Effector CD8-positive, alpha-beta T cell (primary cell): ENCODE data around the gene BAHD1.

Source experiments
- DNase-seq: peaks from one replicate; lab custom pipeline; 2025; lab: John Stamatoyannopoulos, UW
- total RNA-seq, 4 experiments: gene quantifications; one replicate each; lab custom pipeline; 2026; lab: John Stamatoyannopoulos, UW

Gene BAHD1
- total RNA-seq, result 65.8 to 82.6 (median 77.1) reads per million in 4 experiments

DNA sequence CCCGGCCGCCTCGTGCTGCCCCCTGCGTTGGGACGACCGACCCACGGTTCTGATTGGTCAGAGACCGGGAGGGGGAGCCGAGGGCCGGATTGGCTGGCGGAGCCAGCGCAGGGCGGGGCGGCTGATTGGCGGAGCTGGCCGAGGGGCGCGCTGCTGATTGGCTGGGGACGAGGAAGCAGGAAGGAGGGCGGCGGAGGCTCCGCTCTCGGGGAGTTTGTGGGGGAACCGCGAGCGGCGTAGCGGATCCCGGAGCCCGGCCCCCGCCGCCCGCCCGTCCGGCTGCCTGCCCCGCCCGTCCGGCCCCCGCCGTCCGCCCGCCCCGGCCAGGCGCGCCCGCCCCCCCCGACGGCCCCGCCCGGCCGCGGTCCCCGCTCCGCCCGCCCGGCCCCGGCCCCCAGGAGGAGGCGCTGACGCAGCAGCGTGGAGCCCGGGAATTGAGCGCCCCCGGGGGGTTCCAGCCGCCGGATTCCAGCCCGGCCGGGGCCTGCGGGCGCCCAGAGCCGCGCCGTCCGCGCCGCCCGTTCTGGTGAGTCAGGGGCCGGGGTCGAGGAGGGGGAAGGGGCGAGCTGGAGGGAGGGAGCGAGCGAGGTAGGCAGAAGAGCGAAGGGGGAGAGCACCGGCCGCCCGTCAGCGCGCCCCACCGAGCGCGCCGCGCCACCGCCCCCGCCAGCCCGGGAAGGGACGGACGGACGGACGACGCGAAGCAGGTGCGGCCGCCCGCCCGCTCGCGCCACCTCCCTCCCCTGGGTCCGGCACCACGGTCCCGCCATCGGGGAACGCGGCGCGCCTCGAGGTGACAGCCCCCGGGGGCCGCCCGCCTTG lies at the start of gene BAHD1:
TSS of gene BAHD1 (plus strand) at position 211 of the 822 bp plus-strand sequence. CDS start 17,512 bp downstream, outside the sequence.
- DNase-seq, result peak; percentile 90

DNA sequence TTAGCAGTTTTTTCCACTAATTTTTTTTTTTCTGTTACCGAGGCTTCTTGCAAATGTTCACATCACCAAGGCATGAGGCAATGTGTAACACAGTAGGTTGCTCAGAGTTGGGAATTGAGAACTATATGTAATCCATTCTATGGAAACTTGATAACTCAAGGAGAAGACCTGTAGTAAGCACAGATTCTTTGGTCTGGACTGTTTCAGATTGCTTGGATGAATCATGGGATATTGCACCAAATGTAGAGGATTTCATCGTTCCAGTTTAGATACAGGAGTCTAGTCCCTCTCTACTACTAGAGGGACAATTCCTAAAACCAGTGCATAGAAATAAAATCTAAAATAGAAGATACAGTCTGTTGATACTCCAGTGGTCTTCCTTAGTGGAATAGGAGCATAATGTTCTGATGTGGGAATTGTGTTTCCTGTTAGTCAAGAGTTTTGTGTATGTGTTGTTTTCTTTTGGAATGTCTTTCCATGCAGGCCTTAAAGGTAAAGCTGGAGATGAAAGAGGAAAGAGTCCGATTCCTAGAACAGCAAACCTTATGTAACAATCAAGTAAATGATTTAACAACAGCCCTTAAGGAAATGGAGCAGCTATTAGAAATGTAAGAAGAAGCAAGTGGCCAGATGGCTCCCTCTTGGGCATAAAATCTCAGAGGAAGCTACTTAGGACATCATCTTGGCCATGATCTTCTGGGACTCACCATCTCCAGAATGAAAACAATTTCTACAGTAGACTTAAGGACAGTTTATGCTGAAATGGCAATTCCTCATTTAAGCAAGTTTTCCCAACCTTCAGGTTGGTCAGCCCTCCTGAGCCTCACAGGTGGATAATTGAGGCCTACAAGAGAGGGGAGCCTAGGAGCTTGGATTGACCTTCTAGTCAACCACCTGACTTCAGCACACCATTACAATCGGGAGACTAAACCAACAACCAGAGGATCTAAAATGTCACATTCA lies 47.5 kb upstream of the BAHD1 start:
- DNase-seq, result no peak

DNA sequence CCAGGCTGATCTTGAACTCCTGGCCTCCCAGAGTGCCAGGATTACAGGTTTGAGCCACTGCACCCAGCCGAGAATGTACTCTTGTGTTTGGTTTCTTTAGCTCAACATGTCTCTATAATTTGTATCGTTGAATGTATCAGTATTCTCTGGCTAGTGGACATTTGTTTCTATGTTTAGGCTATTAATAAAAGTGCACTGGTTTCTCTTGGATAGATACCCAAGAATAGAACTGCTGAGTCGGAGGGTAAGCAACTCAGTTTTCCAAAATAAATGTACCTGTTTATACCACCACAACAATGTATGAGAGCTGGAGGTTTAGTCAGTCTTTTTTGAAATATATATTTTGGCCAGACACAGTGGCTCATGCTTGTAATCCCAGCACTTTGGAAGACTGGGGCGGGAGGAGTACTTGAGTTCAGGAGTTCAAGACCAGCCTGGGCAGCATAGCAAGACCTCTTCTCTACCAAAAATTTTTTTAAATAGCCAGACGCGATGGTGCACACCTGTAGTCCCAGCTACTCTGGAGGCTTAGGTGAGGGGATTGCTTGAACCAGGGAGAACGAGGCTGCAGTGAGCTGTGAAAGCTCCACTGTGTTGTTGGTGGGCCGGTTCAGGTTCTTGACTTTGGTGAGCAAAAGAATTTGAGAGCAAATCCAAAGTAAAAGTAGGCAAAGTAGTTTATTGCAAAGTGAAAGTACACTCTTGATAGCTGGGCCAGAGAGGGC lies 42.9 kb upstream of the BAHD1 start:
- DNase-seq, result no peak

DNA sequence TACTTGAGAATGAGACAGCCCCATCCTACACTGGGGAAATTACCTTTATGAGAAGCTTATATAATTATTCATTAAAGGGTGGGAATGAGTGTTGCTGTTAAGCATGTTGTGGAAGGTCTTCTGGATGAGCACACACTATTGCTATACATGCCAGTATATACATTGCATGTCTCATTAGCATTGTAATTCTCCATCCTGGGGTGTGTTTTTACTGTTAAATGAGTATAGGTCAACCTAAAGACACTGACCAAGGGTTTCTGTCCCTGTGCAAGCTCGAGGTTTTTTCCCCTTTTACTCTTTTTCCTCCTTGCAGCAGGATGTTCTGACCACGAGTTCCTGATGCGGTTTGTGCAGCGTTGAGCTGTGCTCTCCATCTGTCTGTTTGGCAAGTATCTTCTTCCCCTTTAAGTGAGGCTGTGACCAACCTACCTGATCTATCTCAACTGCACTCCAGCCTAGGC lies 42.3 kb upstream of the BAHD1 start:
- no peak for DNase-seq

DNA sequence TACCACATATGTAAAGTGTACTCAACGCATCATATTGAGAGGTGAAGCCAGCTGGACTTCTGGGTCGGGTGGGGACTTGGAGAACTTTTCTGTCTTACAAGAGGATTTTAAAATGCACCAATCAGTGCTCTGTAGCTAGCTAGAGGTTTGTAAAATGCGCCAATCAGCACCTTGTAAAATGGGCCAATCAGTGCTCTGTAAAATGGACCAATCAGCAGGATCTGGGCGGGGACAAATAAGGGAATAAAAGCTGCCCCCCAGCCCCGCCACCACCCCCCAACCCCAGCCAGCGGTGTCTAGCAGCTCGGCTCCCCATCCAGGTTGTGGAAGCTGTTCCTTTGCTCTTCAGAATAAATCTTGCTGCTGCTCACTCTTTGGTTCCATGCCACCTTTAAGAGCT lies 41.4 kb upstream of the BAHD1 start:
- DNase-seq, result no peak

DNA sequence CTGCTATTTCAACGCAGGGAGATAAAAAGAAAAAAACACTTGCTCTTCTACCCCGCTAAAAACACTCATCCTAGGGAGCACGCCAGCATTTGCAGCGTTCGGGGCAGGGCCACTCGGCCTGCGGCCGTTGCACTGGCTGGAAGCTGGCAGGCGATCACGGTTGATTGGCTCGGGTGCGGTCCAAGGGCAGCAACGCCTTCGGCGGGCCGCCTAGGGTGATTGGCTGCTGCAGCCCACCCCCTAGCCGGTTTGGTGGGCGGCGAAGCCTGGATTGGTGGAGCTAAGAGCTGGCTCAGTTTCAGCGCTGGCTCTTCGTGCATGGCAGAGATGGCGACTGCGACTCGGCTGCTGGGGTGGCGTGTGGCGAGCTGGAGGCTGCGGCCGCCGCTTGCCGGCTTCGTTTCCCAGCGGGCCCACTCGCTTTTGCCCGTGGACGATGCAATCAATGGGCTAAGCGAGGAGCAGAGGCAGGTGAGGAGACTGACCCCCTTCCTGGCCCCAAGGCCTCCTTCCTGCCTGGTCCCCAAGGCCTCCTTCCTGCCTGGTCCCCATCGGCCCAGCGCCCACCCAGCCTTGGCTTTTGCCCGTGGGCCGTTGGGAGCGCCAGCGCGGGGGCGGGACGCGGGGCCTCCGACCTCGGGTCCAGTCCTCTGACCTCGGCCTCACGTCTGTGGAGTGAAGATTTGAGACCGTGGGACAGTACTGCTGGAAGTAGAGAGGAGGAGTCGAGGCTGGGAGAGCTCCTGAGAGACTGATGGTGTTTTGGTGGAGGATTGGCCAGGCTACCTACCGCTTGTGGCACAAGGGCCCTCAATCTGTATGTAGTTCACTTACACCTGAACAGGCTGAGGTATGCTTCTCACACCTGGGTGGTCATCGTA lies 35.0 kb upstream of the BAHD1 start, which contains the start of gene IVD:
TSS of gene IVD (plus strand) at position 295 of the 881 bp plus-strand sequence. CDS start at position 328, 33 bp downstream.
- peak; percentile 86 for DNase-seq

DNA sequence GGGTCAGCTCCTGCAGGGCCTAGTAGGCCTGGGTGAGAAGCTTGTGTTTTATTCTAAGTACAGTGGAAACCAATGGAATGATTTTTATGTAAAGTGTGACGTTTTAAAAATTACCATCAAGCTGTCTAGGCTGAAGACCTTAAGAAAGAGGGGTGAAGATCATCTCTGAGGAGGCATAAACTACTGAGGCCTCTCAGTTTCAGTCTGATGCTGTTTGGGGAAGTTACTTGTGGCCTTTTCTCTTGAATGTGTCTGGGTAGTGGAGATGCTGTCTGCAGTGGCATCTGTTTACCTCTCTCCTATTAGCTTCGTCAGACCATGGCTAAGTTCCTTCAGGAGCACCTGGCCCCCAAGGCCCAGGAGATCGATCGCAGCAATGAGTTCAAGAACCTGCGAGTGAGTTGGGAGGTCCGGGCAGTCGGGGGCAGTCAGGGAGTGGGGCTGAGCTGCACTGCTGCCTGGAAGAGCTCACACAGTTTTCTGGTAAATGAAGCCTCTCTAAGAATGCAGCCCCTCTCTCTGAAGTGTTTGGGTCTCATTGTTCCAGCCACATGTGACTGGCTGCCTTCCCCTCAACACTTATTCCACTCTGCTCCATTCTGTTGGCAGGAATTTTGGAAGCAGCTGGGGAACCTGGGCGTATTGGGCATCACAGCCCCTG lies 33.3 kb upstream of the BAHD1 start:
- DNase-seq, result no peak

DNA sequence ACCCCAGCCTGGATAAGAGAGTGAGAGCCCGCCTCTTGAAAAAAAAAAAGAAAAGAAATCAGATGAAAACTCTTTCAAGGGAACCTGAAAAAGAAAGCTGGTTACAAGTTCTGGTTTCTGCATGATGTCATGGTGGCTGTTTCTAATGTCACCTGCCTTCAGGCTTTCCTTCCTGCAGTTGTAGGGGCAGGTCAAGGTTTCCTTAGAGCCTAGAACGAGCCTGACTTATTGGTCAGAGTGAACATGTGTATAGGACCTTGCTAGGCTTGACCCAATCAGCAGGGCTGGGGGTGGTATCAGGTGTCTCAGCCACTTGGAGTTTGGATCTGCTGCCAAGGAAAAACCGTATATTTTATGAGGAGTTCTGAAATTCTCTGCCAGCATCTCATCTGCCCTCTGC lies 31.4 kb upstream of the BAHD1 start:
- DNase-seq, result no peak

DNA sequence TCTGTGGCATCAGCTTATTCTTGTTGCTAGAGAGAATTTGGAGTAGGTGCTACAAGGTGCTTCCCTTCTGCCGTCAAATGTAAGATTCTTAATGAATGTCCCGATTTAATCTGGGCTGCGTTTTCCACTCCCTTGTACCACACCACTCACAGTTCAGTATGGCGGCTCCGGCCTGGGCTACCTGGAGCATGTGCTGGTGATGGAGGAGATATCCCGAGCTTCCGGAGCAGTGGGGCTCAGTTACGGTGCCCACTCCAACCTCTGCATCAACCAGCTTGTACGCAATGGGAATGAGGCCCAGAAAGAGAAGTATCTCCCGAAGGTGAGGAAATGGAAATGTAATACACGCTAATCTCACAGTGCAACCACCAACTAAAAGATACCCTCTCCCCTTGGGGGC lies 30.3 kb upstream of the BAHD1 start:
- DNase-seq, result no peak

DNA sequence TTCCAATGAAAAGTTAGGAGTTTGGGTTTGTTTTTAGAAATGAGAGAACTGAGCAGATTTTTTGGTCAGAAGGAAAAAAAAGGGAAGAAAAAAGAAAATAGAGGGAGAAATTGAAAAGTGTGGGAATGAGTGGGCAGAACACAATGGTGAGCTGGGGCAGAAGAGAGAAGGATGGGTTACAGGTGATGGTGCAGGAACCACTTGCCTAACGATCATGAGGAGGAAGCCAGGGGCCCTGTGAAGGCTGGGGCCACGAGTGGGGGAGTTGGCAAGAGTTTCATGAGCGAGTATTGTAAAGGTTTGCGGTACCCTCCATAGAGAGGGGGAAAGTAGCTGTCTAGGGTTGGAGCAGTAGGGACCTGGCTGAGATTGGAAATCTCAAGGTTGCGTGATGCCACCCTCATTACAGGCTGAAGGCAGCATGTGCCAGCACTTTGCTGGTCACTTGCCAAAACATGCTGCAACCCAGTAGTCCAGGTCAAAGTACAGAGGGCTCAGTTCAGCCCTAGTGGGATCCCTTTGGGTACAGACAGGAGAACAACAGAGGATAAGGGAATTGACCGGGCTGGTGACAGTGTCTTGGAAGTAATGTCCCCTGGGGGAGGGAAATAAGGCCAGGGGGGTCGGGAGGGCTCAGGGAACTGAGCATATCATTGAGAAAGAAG lies 28.5 kb upstream of the BAHD1 start:
- DNase-seq, result no peak

DNA sequence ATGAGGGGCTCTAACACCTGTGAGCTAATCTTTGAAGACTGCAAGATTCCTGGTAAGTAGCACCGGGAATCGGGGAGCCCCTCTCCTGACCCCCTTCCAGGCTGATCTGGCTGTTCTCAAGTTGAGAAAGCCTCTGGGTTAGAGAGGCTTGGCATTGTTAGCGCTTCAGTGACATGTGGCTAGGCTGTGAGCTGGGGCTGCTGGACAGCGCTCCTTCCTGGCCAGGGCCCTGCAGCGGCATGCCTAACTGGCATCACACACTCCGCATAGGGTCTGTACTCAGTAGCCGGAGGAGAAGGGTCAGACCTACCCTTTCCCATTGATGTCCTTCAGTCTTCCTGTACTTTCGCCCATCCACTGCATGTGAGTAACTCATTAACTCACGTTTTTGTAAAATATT lies 27.7 kb upstream of the BAHD1 start:
- DNase-seq, result no peak

DNA sequence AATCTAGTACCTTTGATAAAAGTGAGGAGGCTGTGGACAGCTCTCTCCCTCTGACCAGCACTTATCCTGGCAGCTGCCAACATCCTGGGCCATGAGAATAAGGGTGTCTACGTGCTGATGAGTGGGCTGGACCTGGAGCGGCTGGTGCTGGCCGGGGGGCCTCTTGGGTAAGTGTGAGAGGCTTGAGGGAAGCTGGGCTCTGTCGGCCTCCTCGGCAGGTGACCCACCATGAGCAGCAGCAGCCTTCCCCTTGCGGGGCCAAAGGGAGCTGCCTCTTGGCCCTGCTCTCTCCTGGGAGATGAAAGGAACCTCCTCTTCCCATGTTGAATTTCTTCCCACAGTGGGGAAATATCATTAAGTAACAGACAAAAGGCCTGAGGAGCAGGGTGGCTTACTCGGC lies 25.9 kb upstream of the BAHD1 start:
- no peak for DNase-seq

DNA sequence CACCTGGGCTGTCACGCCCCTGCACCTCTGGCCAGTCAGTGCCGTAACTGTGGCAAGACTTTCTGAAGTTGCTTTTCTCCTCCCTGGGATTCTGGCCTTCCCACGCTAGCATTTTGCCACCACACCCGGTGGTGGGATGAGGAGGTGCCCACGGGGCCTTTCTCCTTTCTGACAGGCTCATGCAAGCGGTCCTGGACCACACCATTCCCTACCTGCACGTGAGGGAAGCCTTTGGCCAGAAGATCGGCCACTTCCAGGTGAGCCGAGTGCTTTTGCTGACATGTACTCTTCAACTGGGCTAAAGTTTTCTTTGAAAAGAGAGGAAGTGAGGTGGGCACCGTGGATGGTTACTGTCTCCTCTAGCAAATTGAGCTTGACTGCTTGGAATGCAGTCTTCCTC lies 25.5 kb upstream of the BAHD1 start:
- DNase-seq, result no peak

DNA sequence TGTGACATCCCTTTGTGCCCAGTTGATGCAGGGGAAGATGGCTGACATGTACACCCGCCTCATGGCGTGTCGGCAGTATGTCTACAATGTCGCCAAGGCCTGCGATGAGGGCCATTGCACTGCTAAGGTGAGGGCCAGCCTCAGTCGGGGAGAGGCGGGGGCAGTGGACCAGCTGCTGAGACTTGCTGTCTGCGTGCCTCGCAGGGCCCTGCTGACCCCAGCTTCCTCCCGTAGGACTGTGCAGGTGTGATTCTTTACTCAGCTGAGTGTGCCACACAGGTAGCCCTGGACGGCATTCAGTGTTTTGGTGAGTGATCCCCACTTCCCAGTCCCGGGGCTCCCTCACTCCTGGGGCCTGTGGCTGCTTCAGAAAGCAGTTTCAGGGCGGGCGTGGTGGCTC lies 24.7 kb upstream of the BAHD1 start:
- no peak for DNase-seq

DNA sequence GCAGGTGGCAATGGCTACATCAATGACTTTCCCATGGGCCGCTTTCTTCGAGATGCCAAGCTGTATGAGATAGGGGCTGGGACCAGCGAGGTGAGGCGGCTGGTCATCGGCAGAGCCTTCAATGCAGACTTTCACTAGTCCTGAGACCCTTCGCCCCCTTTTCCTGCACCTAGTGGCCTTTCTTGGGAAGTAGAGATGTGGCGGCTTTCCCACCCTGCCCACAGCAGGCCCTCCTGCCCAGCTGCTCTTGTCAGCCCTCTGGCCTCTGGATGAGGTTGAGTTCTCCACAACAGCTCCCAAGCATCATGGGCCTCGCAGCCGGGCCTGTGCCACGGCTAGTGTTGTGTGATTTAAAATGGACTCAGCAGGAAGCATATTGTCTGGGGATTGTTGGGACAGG lies 22.6 kb upstream of the BAHD1 start:
- no peak for DNase-seq

DNA sequence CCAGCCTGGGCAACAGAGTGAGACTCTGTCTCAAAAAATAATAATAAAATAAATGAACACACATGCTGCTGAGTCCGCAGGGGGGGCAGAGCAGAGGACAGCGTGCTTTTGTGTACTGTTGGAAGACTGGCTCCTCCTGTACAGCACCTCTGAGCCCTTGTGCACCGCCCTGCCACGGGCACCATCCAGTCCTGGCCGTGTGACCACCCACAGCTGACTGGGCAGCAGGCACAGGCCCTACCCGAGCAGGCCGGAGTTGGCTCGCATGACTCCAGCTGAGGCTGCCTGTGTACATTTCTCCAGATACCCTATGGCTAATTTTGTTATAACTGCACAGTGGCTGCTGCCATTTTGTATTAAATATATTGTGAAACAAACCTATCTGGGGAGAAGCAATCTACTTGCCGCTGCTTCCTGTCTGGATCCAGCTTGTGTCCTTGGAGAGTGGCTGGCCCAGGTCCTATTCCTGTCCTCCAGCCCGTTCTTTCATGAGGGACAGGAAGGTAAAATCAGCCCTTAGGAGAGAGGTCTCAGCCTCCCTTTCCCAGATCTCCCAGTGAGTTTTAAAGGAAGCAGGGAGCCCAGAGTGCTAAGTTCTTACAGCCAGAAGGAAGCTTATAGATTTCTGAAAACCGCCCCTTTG lies 20.6 kb upstream of the BAHD1 start:
- DNase-seq, result no peak

DNA sequence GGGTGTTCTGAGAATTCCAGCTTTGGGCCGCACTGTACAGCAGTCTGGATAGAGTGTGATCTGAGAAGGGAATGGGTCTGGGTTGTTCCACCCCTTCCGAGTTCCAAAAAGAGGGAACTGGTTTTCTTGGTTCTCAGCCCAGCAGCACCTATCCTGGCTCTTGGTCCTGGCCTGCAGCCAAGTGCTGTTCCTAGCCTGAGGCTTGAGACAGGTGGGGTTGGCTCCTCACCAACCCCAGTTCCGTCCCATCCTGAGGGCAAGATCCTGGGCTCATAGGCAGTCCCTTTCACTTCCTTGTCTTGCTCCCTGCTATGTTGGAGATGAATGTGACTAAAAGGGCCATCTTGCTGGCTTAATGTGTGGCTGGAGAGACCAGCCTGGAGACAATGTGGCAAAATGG lies 20.0 kb upstream of the BAHD1 start:
- no peak for DNase-seq

DNA sequence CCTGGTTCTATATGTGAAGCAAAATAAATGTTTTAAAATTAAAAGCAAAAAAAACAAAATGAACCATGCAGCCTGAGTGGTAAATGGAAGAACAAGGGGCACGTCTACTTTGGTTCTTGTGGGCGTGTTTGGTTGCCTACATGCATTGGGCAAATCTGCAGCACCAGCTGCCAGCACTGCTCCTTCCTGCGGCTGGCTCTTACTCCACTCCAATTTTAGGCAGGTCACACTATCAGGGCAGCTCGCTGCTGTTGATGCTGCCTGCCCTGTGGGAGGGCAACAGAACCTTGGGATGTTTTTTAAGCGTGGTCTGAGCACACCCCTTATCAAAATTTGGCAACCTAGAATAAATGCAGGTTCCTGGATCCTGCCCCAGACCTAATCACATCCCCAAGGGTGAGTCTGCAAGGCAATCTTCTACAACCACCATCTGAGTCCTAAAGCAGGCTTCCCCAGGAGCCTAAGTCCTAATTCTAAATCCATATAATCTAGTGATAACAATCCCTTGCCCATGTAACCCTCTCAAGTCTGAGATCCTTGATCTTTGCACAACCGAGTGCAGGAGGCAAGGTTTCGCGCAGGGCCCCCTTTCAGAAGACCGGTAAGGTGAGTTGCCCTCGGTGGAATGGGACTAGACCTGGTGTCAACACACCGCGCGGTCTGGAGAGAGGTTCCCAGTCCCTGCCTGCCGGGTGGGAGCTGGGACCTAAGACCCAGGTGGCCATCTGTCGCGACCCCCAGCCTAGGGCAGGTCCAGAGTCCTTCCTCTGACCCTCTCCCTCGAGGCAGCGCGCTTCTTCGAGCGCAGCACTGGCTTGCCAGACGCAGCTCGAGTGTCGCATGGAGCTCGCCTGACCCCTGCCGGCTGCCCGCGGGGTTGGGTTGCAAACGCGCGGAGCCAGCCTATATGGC lies 19.3 kb upstream of the BAHD1 start:
- DNase-seq, result peak; percentile 65
